GDM1 (cell line): Measurements from ENCODE around the gene ZNF506.
"Not testable (repeated sequence)": the region's sequence is repeated elsewhere in the genome, so short reads cannot be mapped to it uniquely, and the experiment has no call there.

Source experiments
- DNase-seq: peaks from one replicate; lab custom pipeline; 2025; lab: John Stamatoyannopoulos, UW

ZNF506 gene

GRCh38 chr19:19745496-19746285, 75.9 kb downstream of the ZNF506 start:
- DNase-seq = no peak

GRCh38 chr19:19744641-19745040, 76.9 kb downstream of the ZNF506 start:
- DNase-seq = no peak

GRCh38 chr19:19743921-19744320, 77.6 kb downstream of the ZNF506 start:
- DNase-seq = not testable (repeated sequence)

GRCh38 chr19:19743176-19743575, 78.4 kb downstream of the ZNF506 start:
- no peak for DNase-seq

- no peak for DNase-seq
Measured at GRCh38 chr19:19742773-19743172, 78.8 kb downstream of the ZNF506 start.
